ENCODE results near the gene MKRN2.

MKRN2 gene

DNA sequence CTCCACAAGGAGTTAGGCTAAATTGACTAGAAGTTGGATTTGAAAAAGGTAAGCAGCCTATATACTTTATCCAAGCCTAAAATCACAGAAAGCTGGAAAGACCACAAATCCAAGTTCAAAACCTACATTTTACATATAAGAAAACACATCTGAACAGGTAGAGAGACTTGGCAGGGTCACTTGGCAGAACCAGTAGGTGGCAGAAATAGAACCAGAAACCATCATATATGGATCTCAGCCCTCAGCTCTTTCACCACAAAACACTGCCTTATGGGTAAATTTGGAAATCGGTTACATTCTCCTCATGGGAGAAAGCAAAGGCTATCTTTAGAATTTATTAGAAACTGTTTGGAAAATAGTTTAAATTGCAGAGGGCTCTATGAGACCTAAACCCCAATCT lies 44.2 kb downstream of the MKRN2 start:
- ChIA-PET CTCF (interaction anchor here (0.6 kb wide), 1 partner anchor 13 kb away, joined by 3 read pairs; no protein-coding TSS in a partner anchor), POLR2A (ENCODE audit: low non-redundant PET) (no interaction called here)
- TF ChIP-seq, protein P1, sequence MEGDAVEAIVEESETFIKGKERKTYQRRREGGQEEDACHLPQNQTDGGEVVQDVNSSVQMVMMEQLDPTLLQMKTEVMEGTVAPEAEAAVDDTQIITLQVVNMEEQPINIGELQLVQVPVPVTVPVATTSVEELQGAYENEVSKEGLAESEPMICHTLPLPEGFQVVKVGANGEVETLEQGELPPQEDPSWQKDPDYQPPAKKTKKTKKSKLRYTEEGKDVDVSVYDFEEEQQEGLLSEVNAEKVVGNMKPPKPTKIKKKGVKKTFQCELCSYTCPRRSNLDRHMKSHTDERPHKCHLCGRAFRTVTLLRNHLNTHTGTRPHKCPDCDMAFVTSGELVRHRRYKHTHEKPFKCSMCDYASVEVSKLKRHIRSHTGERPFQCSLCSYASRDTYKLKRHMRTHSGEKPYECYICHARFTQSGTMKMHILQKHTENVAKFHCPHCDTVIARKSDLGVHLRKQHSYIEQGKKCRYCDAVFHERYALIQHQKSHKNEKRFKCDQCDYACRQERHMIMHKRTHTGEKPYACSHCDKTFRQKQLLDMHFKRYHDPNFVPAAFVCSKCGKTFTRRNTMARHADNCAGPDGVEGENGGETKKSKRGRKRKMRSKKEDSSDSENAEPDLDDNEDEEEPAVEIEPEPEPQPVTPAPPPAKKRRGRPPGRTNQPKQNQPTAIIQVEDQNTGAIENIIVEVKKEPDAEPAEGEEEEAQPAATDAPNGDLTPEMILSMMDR (conservative IDR thresholded peaks at IDR 0.05; ENCODE audit: low read depth) = no peak
- DNase-seq (ENCODE audit: low spot score) = no peak
- no peak overlapping the region for H3K27ac ChIP-seq

DNA sequence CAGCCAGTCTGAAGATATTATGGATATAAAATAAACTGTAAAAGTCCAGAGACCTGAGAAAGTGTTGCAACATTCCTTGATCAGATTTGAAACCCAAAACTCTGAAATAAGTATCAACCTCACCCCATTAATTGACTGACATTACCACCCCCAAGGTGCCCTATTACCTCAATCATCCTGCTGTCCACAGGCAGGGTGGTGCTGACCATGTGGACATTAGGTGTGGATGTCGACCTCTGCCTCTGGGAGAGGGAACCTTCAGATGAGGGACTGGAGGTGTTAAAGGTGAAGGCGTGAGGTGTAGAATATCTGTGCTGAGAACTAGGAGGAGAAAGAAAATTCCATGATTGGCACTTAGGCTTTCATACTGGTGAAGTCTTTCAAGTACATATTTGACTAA lies 47.1 kb downstream of the MKRN2 start:
- CTCF ChIA-PET = no interaction called here
- no peak overlapping the region for H3K27ac ChIP-seq
- POLR2A ChIA-PET (ENCODE audit: low non-redundant PET) = no interaction called here
- DNase-seq (ENCODE audit: low spot score) = no peak
- TF ChIP-seq, protein P1 (conservative IDR thresholded peaks at IDR 0.05; ENCODE audit: low read depth) = no peak

DNA sequence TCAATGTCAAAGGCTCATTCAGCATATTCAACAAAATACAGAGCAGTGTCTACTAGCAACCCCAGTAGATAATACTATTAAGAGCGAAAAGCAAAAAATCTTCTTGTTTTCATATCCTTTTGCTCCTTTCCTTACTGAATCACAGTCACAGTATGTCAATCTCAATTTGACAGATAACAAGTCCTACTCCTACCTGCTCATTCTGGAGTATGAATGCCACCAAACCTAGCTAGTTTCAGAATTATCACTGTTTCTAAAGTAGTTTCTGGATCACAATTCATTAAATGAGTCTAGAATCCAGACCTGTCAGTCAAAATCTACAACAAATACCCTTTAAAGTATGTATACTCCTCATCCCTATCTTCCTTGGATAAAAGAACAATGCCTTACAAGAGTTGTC lies 51.5 kb downstream of the MKRN2 start:
- TF ChIP-seq, protein P1 (conservative IDR thresholded peaks at IDR 0.05; ENCODE audit: low read depth) = no peak
- no peak for DNase-seq (ENCODE audit: low spot score)
- CTCF ChIA-PET = no interaction called here
- H3K27ac ChIP-seq = no peak overlapping the region
- POLR2A ChIA-PET (ENCODE audit: low non-redundant PET) = no interaction called here

DNA sequence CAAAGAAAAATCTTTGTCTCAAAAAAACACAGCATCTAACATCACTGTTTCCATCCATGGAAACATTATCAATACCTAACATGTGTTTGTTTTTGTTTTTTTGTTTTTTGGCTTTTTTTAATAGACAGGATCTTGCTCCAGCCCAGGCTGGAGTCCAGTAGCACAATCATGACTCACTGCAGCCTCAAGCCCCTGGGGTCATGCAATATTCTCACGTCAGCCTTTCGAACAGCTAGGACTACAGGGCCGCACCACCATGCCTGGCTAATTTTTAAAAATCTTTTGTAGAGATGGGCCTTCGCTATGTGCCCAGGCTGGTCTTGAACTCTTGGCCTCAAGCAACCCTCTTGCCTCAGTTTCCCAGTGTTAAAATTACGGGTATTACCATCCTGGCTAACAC lies 54.2 kb downstream of the MKRN2 start:
- no peak overlapping the region for H3K27ac ChIP-seq
- TF ChIP-seq, protein P1 (conservative IDR thresholded peaks at IDR 0.05; ENCODE audit: low read depth) = no peak
- ChIA-PET POLR2A (ENCODE audit: low non-redundant PET) (no interaction called here), CTCF (no interaction called here)
- DNase-seq (ENCODE audit: low spot score) = no peak

DNA sequence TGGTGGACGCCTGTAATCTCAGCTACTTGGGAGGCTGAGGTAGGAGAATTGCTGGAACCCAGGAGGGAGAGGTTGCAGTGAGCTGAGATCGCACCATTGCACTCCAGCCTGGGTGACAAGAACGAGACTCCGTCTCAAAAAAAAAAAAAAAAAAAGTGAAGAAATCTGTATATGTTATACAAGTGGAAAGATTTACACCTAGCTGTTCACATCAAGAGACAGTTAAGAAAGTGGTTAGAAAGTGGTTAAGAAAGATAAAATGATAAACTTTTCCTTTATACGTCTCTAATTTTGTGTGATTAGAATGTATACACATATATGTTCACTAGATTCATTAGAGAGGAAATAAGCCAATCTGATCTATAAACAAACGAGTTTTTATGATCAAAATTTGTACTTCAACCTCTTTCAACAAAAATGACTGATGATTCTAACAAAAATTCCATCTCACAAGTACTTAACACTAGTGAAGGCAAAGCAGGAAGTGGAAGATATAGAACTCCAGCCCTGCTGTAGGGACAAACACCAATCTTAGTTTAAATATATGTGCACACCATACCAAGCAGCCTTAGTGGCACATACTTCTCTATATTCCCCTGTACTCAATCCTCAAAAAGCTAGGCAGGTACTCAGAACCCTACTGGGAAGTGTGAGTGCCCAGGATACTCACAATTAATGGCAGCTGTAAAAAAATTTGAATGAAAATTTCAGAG lies 55.8 kb downstream of the MKRN2 start:
- TF ChIP-seq, protein P1 (conservative IDR thresholded peaks at IDR 0.05; ENCODE audit: low read depth) = no peak
- DNase-seq (ENCODE audit: low spot score) = no peak
- CTCF ChIA-PET = interaction anchor here (0.5 to 0.7 kb wide), 2 partner anchors 282 to 919 kb away, joined by 3 to 5 read pairs; no protein-coding TSS in a partner anchor
- H3K27ac ChIP-seq = no peak overlapping the region
- POLR2A ChIA-PET (ENCODE audit: low non-redundant PET) = no interaction called here

DNA sequence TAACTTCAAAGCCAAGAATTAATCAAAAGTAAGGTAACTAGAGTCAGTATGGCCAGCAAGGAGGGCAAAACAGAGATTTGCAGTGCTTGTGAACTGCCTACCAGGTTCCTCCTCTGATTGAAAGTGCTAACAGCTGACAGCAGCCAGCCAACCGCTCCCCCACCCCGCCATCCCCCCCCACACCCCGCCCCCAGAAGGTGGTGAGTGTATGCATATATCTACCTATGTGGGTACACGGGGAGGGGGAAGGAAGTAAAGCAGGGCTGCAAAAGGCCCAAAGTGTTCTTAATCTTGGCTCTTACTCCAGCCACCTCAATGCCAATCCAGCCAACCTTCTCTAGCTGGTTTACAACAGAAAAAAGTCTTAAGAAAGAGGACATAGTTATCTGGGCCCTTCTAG lies 56.4 kb downstream of the MKRN2 start:
- CTCF ChIA-PET = interaction anchor here (0.5 kb wide), 1 partner anchor 282 kb away, joined by 3 read pairs; no protein-coding TSS in a partner anchor
- TF ChIP-seq, protein P1 (conservative IDR thresholded peaks at IDR 0.05; ENCODE audit: low read depth) = no peak
- no peak overlapping the region for H3K27ac ChIP-seq
- POLR2A ChIA-PET (ENCODE audit: low non-redundant PET) = no interaction called here
- DNase-seq (ENCODE audit: low spot score) = no peak
